Kidney (tissue), 14 donors: ENCODE measurements around the gene PRSS16. TPM values are rescaled to one million over a fixed set of nuclear protein-coding genes. Genes with fewer than 3 reads are reported as not detected.

Experiments
- DNase-seq, 5 donors: peaks; one replicate each; pipeline ENCODE4 v3.0.0-alpha.2; 2013 to 2020
- FAIRE-seq: peaks from 2 replicates; lab custom pipeline; 2012; peaks lifted over from hg19 to GRCh38; lab: Jason Lieb, UNC
- H3K27ac ChIP-seq, 2 donors: one replicate each; pipeline ENCODE4 v1.7.0; 2013; ENCODE audit warnings: low read depth in 2 of 2, low read length in 2 of 2, inconsistent platforms in 1 of 2
- H3K27me3 ChIP-seq: one replicate; pipeline ENCODE4 v1.7.1; 2013; ENCODE audit warnings: low read length, inconsistent platforms; ENCODE audit not compliant: control insufficient read depth, insufficient read depth
- H3K36me3 ChIP-seq, 3 donors: one replicate each; pipeline versions ENCODE4 v1.7.0 to v1.7.1; 2013; ENCODE audit warnings: low read length in 3 of 3, control low read depth in 1 of 3, inconsistent platforms in 1 of 3; ENCODE audit not compliant: insufficient read depth in 3 of 3, control insufficient read depth in 2 of 3
- H3K4me1 ChIP-seq, 3 donors: one replicate each; pipeline versions ENCODE4 v1.7.0 to v1.7.1; 2013; ENCODE audit warnings: low read length in 3 of 3, inconsistent platforms in 1 of 3, low read depth in 1 of 3; ENCODE audit not compliant: control insufficient read depth in 2 of 3, insufficient read depth in 2 of 3
- H3K4me3 ChIP-seq, 3 donors: one replicate each; pipeline versions ENCODE4 v1.7.0 to v1.8.1; 2013; ENCODE audit warnings: low read length in 3 of 3, control low read depth in 1 of 3, inconsistent platforms in 1 of 3
- H3K9ac ChIP-seq, 3 donors: one replicate each; pipeline versions ENCODE4 v1.7.0 to v1.7.1; 2013; ENCODE audit warnings: low read length in 3 of 3, control low read depth in 1 of 3, inconsistent platforms in 1 of 3
- H3K9me3 ChIP-seq, 3 donors: one replicate each; pipeline versions ENCODE4 v1.7.0 to v1.7.1; 2013; ENCODE audit warnings: low read length in 3 of 3, control low read depth in 1 of 3, inconsistent platforms in 1 of 3; ENCODE audit not compliant: control insufficient read depth in 2 of 3, insufficient read depth in 1 of 3
- intact Hi-C: fragments of 100-400 bp; cut with DNase I; formaldehyde crosslinking; loops from one replicate; pipeline ENCODE4 v1.11.1; 2022
- polyA plus RNA-seq: library from polyadenylated mRNA; stranded (reverse); fragments of 350-450 nt; fragmentation: Illumina TruSeq; extraction: RNeasy Lipid Tissue Mini Kit (QIAGEN cat#74804); gene quantifications from one replicate; pipeline ENCODE4 v1.2.3, GENCODE V29; 2014; ENCODE audit warnings: low read depth, low replicate concordance; ENCODE audit not compliant: insufficient read depth
- total RNA-seq: library from RNA; stranded (reverse); fragmentation: NEBNext Ultra II Directional; extraction: Animal tissue kit (Norgen Biotek cat#: 25700); gene quantifications from one replicate; pipeline ENCODE4 v1.2.1, GENCODE V29; 2021
- TF ChIP-seq, protein P1 (sequence below): IDR thresholded peaks from 3 replicates; pipeline ENCODE4 v1.5.1; 2012; ENCODE audit warnings: mild to moderate bottlenecking, moderate library complexity, borderline replicate concordance; ENCODE audit not compliant: insufficient read depth; ENCODE audit errors: extremely low read depth
- donor health status: control.
- donor health status: control.
- donor health status: control.
- donor health status: control.
- donor health status: control.
- donor health status: DM: yes; HTN: yes; CAD: no.
- donor health status: Normal renal cell carcinoma (clear cell type).

PRSS16 gene
- total and polyA plus RNA-seq, 2 donors from 2014 or later = 5.1 to 11.2 TPM

DNA sequence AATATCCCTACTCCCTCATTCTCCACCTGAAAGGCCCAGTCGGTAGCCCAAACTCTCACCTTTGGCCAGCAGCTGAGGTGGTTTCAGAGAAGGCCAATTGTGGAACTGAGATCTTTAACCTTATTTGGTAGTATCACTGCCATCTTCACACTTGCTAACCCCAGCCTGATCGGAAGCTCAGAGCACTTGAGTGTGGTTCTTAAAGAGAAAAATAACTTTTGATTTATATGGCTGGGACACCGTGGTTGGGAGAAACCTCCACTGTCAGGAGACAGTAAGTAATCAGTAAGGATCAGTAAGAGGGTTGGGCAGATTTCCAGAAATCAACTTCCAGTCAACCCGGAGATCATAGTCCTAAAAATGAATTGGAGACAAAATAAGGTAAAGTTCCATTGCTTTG lies 22.8 kb upstream of the PRSS16 start:
- intact Hi-C loops = no loop called here
- H3K36me3 ChIP-seq = no peaks in the 10 kb centered on the region
- no peaks in the 10 kb centered on the region for H3K4me1 ChIP-seq
- H3K9me3 ChIP-seq = no peaks in the 10 kb centered on the region
- TF ChIP-seq, protein P1, sequence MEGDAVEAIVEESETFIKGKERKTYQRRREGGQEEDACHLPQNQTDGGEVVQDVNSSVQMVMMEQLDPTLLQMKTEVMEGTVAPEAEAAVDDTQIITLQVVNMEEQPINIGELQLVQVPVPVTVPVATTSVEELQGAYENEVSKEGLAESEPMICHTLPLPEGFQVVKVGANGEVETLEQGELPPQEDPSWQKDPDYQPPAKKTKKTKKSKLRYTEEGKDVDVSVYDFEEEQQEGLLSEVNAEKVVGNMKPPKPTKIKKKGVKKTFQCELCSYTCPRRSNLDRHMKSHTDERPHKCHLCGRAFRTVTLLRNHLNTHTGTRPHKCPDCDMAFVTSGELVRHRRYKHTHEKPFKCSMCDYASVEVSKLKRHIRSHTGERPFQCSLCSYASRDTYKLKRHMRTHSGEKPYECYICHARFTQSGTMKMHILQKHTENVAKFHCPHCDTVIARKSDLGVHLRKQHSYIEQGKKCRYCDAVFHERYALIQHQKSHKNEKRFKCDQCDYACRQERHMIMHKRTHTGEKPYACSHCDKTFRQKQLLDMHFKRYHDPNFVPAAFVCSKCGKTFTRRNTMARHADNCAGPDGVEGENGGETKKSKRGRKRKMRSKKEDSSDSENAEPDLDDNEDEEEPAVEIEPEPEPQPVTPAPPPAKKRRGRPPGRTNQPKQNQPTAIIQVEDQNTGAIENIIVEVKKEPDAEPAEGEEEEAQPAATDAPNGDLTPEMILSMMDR = no peak
- no peak for FAIRE-seq
- H3K4me3 ChIP-seq = no peak overlapping the region
- no peak overlapping the region for H3K27ac ChIP-seq
- peaks cover 13% of the 10 kb centered on the region for H3K27me3 ChIP-seq
- H3K9ac ChIP-seq = no peak overlapping the region
- no peak for DNase-seq

DNA sequence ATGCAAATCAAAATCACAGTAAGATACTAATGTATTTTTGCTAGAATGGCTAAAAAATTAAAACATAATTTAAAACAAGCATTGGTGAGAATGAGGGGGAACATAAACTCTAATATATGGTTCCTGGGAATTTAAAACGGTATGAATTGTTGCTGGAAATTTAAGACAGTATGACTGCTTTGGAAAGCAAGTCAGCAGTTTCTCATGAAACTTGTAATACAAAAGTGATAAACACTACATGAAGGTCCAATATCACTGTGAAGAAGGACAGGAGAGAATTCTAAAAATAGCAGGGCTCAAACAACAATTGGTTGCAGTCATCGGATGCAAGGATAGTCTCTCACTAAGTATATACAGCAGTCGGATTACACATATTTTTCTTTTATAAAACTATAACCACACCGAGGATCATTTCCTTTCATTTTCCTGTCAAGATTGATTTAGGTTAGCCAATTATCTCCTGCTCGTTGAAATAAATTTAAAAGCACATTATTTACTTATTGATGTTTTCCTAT lies 18.5 kb upstream of the PRSS16 start:
- intact Hi-C loops = no loop called here
- H3K27me3 ChIP-seq = peaks cover 33% of the 10 kb centered on the region
- no peak overlapping the region for H3K4me3 ChIP-seq
- no peaks in the 10 kb centered on the region for H3K9me3 ChIP-seq
- H3K27ac ChIP-seq = no peak overlapping the region
- DNase-seq = no peak
- FAIRE-seq = no peak
- no peak overlapping the region for H3K9ac ChIP-seq
- no peaks in the 10 kb centered on the region for H3K4me1 ChIP-seq
- no peaks in the 10 kb centered on the region for H3K36me3 ChIP-seq
- TF ChIP-seq, protein P1 = no peak

DNA sequence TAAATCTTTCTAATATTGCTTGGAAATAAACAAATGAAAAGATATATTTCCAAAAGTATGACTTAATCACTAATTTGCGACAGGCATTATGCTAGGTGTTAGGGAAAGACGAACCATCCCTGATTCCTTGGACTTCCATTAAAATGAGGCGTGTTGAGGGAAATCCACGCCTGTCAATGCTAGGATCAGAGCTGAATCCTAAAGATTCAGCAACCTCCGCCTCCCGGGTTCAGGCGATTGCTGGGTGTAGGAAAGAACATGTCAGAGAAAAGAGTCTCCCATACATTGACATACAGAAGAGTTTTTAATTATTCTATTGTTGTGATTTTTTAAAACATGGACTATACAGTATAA lies 16.8 kb upstream of the PRSS16 start:
- intact Hi-C loops = no loop called here
- no peak overlapping the region for H3K4me3 ChIP-seq
- H3K4me1 ChIP-seq = no peaks in the 10 kb centered on the region
- H3K9ac ChIP-seq = no peak overlapping the region
- DNase-seq (no peak), FAIRE-seq (no peak)
- no peak overlapping the region for H3K27ac ChIP-seq
- peaks cover 44% of the 10 kb centered on the region for H3K27me3 ChIP-seq
- no peaks in the 10 kb centered on the region for H3K36me3 ChIP-seq
- no peaks in the 10 kb centered on the region for H3K9me3 ChIP-seq
- TF ChIP-seq, protein P1 = no peak

DNA sequence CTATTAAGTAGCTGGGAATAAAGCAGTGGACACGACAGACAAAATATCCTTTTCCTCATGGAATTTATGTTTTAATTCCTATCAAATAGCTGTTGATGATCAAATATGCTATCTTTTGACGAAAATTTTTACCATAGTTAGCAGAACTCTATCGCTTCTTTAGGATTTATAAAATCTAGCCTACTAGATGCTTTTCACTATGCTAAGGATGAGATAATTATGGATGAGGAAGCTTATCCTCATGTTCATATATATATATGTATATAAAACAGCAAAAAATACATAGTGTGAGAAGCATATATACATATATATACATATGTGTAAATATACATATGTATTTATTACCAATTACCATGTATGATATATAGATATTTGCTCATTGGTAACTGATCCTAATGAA lies 12.9 kb upstream of the PRSS16 start:
- no peak for FAIRE-seq
- no peaks in the 10 kb centered on the region for H3K36me3 ChIP-seq
- H3K9me3 ChIP-seq = no peaks in the 10 kb centered on the region
- intact Hi-C loops = no loop called here
- TF ChIP-seq, protein P1 = no peak
- H3K4me3 ChIP-seq = no peak overlapping the region
- no peak for DNase-seq
- H3K4me1 ChIP-seq = no peaks in the 10 kb centered on the region
- H3K9ac ChIP-seq = no peak overlapping the region
- peaks cover 60% of the 10 kb centered on the region for H3K27me3 ChIP-seq
- H3K27ac ChIP-seq = no peak overlapping the region
